Esophagus muscularis mucosa (tissue), 4 donors: ENCODE data around the gene SGIP1. TPM values are rescaled to one million over a fixed set of nuclear protein-coding genes. Genes with fewer than 3 reads are reported as not detected.

Experiments
- DNase-seq: peaks from one replicate; pipeline ENCODE4 v3.0.0-alpha.2; 2017; ENCODE audit errors: extremely low spot score
- H3K27ac ChIP-seq, 4 donors: fragments of 200-600 bp; sonication (generic); replicated peaks in 1 of 4; 1 replicate in 3 of 4; 2 replicates in 1 of 4; pipeline ENCODE4 v1.5.1; 2016 to 2019; ENCODE audit warnings: mild to moderate bottlenecking in 1 of 4
- H3K27me3 ChIP-seq, 4 donors: fragments of 200-600 bp; sonication (generic); one replicate each; pipeline versions ENCODE4 v1.5.1 to v1.6.0; 2016 to 2019
- H3K36me3 ChIP-seq, 4 donors: fragments of 200-600 bp; sonication (generic); one replicate each; pipeline ENCODE4 v1.5.1; 2016 to 2019
- H3K4me1 ChIP-seq, 4 donors: fragments of 200-600 bp; sonication (generic); one replicate each; pipeline ENCODE4 v1.5.1; 2016 to 2019
- H3K4me3 ChIP-seq, 4 donors: fragments of 200-600 bp; sonication (generic); 1 replicate in 2 of 4; 2 replicates in 2 of 4; pipeline ENCODE4 v1.5.1; 2016 to 2019; ENCODE audit warnings: mild to moderate bottlenecking in 4 of 4, moderate library complexity in 1 of 4
- H3K9me3 ChIP-seq, 4 donors: fragments of 200-600 bp; sonication (generic); 1 replicate in 3 of 4; 2 replicates in 1 of 4; pipeline ENCODE4 v1.5.1; 2016 to 2019
- CTCF ChIP-seq, 3 experiments: fragments of 200-600 bp in 2 of 3; fragments of 450-650 bp in 1 of 3; sonication (generic) in 2 of 3; IDR thresholded peaks; one replicate each; pipeline ENCODE4 v1.5.1; 2017 to 2019; ENCODE audit warnings: antibody characterized with exemption in 3 of 3, mild to moderate bottlenecking in 2 of 3, moderate library complexity in 1 of 3
- EP300 ChIP-seq: sonication (generic); formaldehyde crosslinking; IDR thresholded peaks from one replicate; pipeline ENCODE4 v1.6.1; 2017; ENCODE audit warnings: antibody characterized with exemption
- POLR2A ChIP-seq: fragments of 450-650 bp; IDR thresholded peaks from one replicate; pipeline ENCODE4 v1.6.1; 2017; ENCODE audit warnings: antibody characterized with exemption, moderate library complexity, mild to moderate bottlenecking, low read depth
- POLR2AphosphoS5 ChIP-seq, 2 donors: sonication (generic); formaldehyde crosslinking; IDR thresholded peaks; one replicate each; pipeline ENCODE4 v1.6.1; 2017; ENCODE audit warnings: antibody characterized with exemption in 2 of 2
- WGBS: methylation state at CpG from one replicate; pipeline ENCODE4 v1.1.5; 2018; 5-methylcytosine and 5-hydroxymethylcytosine counted together
- intact Hi-C: fragments of 100-400 bp; cut with DNase I; formaldehyde crosslinking; loops from one replicate; pipeline ENCODE4 v1.15.1; 2023
- total RNA-seq, 4 donors: library from RNA; depleted of rRNA; stranded (reverse); fragments of >200 nt; gene quantifications; one replicate each; pipeline versions ENCODE4 v1.1.0 to v1.2.1, GENCODE V29; 2016

Gene SGIP1
- total RNA-seq, 4 donors from 2014 or later: 9.1 to 16.2 (median 11.8) TPM

- peaks cover 12 to 56% (median 35%) of the 10 kb centered on the region in 4 donors for H3K4me1 ChIP-seq
- TF ChIP-seq EP300 (no peak), POLR2AphosphoS5 (IDR thresholded peaks at IDR 0.05) (no peak), POLR2A (no peak)
- H3K4me3 ChIP-seq: peak overlapping the region; percentile 60 to 64 (median 62)
- intact Hi-C loops: no loop called here
- H3K36me3 ChIP-seq: no peaks in the 10 kb centered on the region
- H3K9me3 ChIP-seq: no peaks in the 10 kb centered on the region
- peak overlapping the region; percentile 78 to 86 (median 82) for H3K27ac ChIP-seq
- 5% methylated on average over 26 of the region's 50 CpGs for WGBS
- no peak for DNase-seq
- H3K27me3 ChIP-seq: no peaks in the 10 kb centered on the region
These were observed 862 bp upstream of the SGIP1 start for GRCh38 chr1:66532798-66533783.

GRCh38 chr1:66535061-66535460 lies 1.1 kb downstream of the SGIP1 start:
- Histone ChIP-seq H3K36me3 (no peaks in the 10 kb centered on the region), H3K9me3 (no peaks in the 10 kb centered on the region), H3K27me3 (no peaks in the 10 kb centered on the region), H3K4me1 (peaks cover 12 to 67% (median 44%) of the 10 kb centered on the region in 4 donors), H3K4me3 (peak overlapping the region; percentile 60 to 64 (median 62)), H3K27ac (peak overlapping the region; percentile 78 to 86 (median 82))
- WGBS: 78% methylated on average over 2 of the region's 2 CpGs
- no peak for DNase-seq
- TF ChIP-seq EP300: no peak
- TF ChIP-seq POLR2AphosphoS5 (IDR thresholded peaks at IDR 0.05): no peak
- no peak for TF ChIP-seq CTCF (IDR thresholded peaks at IDR 0.05)
- no peak for TF ChIP-seq POLR2A
- intact Hi-C loops: no loop called here

DNA sequence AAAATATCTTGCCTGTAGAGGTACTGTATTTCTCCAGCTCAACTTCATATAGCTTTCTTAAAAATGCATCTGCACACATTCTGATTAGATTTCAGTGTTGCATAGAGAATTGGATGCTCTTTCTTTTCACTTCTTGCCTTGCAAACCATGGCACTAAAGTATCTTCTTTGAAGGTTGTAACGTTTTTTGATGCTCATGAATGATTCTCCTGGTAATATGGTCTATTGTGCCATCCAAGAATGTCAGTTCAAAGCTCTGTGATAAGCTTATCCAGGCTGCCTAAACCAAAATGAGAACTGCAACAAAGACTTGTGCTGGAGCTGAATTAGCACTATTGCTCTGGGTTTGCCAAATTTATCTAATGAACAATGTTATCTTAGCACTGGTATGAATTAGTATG lies 1.9 kb downstream of the SGIP1 start:
- Histone ChIP-seq H3K36me3 (no peaks in the 10 kb centered on the region), H3K4me3 (peak overlapping the region in 2 of 4 donors; percentile 61 to 64), H3K27me3 (no peaks in the 10 kb centered on the region), H3K4me1 (peaks cover 17 to 75% (median 52%) of the 10 kb centered on the region in 4 donors), H3K9me3 (no peaks in the 10 kb centered on the region), H3K27ac (peak overlapping the region in 3 of 4 donors; percentile 19 to 85 (median 79))
- DNase-seq: no peak
- 33% methylated on average over 1 of the region's 1 CpG for WGBS
- no peak for TF ChIP-seq CTCF (IDR thresholded peaks at IDR 0.05)
- TF ChIP-seq POLR2A: no peak
- TF ChIP-seq POLR2AphosphoS5 (IDR thresholded peaks at IDR 0.05): no peak
- no peak for TF ChIP-seq EP300
- intact Hi-C loops: no loop called here

DNA sequence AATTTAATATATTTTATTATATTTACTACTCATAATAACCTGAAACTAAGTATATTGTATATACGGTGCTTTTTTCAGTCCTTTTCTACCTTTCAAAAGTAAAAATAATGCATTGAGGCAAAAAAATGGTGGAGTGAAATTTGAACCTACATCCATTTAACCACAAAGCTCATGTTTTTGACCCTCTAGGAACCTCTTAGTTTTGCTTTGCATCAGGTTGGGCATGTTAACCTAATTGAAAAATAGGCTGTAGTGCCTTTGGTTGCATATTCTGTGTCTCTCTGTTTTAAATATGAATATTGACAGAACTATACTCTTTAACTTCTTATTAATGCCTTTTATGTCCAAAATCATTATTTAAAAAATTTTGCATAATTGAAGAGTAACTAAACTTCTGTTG lies 3.8 kb downstream of the SGIP1 start:
- peaks cover 19 to 74% (median 50%) of the 10 kb centered on the region in 4 donors for H3K4me1 ChIP-seq
- H3K27me3 ChIP-seq: no peaks in the 10 kb centered on the region
- no peak for DNase-seq
- H3K4me3 ChIP-seq: no peak overlapping the region
- H3K9me3 ChIP-seq: no peaks in the 10 kb centered on the region
- intact Hi-C loops: no loop called here
- H3K27ac ChIP-seq: peak overlapping the region in 1 of 4 donors; percentile 17
- WGBS: 98% methylated on average over 1 of the region's 1 CpG
- no peak for TF ChIP-seq CTCF (IDR thresholded peaks at IDR 0.05)
- no peak for TF ChIP-seq POLR2AphosphoS5 (IDR thresholded peaks at IDR 0.05)
- no peak for TF ChIP-seq POLR2A
- no peak for TF ChIP-seq EP300
- no peaks in the 10 kb centered on the region for H3K36me3 ChIP-seq

- DNase-seq: no peak
- 93% methylated on average over 1 of the region's 1 CpG for WGBS
- TF ChIP-seq CTCF (IDR thresholded peaks at IDR 0.05): no peak
- TF ChIP-seq EP300: no peak
- TF ChIP-seq POLR2A: no peak
- no peak for TF ChIP-seq POLR2AphosphoS5 (IDR thresholded peaks at IDR 0.05)
- Histone ChIP-seq H3K27me3 (no peaks in the 10 kb centered on the region), H3K9me3 (no peaks in the 10 kb centered on the region), H3K36me3 (no peaks in the 10 kb centered on the region), H3K4me3 (no peak overlapping the region), H3K4me1 (peaks cover 24 to 79% (median 50%) of the 10 kb centered on the region in 4 donors), H3K27ac (peak overlapping the region in 1 of 4 donors; percentile 17)
- intact Hi-C loops: no loop called here
These were observed 5.5 kb downstream of the SGIP1 start for GRCh38 chr1:66539491-66539890.
